NCI-H146 treated with DMSO at 0.1 percent for 48 hours (cell line): ENCODE measurements around the gene CACNB4.

Experiments
- DNase-seq: peaks from one replicate; lab custom pipeline; 2025; ENCODE audit not compliant: unreplicated experiment; lab: John Stamatoyannopoulos, UW

Gene CACNB4

DNA sequence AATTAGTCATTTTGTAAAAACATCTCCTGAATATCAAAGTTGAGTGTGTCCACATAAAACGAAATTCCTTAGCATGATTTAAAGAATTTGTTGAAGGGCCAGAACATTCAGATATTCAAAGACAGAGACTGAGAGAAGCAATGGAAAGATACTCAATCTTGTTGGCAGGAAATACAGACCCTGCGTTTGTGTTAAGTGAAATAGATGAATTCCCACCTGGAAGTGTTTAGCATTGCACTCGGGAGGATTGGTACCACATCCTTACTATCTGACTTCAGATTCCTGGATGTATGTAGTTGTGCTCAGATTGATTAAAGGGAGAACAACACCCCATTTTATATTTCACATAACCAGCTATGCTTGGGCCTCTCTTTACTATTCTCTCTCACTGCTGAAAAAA, 260.9 kb downstream of the CACNB4 start:
- DNase-seq = no peak

DNA sequence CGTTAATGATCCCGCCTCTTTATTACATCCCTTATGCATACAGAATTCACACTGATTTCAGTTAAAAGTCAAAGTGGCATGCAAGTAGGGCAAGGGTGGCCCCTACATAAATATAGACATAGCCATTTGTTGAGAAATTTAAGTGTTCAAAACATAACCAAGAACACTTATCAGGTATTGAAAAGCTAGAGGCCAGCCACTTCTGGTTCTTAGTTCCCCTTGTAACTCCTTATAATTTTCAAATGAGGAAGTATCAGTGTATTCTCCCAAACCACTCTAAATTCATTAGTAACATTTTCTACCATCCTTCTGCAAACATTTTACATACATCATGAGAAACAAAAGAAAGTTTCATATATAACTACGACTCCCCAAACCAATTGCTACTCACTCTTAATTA, 264.9 kb downstream of the CACNB4 start:
- no peak for DNase-seq

DNA sequence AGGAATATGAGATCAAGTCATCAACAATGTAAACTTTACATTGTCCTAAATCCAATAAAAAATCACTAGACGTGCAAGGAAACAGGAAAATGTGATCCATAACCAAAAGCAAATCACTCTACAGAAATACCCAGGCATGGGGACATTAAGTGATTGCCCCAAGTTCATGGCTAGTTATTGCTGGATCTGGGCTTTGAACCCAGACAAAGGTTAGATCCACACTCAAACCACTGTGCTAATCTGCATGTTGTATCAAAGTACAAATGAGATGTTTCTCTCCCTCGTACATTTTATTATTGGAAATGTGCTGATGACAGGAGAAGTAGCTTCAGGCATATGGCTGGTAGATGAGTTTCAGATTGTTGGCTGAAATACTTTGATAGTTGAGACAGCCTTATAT, 267.9 kb downstream of the CACNB4 start:
- DNase-seq = no peak

DNA sequence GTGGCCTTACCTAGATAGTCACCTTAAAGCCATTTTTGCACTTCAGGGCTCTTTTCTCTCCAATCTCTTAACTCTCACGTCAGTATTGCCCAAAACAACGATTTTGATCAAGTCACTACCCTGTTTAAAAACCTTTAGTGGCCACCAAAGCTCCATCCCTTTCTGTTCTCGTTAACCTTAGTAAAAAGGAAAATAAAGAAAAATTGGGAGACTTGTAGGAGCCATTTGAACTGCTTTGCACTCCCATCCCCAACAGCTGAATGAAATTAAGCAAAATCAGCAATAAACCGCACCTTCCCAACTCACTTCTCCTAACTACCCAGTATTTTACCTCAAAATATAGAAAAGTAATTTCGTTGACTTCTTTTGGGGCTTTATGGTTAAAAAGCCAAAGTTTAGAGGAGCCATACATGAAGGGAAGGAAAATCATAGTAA, 269.9 kb downstream of the CACNB4 start:
- DNase-seq = no peak

DNA sequence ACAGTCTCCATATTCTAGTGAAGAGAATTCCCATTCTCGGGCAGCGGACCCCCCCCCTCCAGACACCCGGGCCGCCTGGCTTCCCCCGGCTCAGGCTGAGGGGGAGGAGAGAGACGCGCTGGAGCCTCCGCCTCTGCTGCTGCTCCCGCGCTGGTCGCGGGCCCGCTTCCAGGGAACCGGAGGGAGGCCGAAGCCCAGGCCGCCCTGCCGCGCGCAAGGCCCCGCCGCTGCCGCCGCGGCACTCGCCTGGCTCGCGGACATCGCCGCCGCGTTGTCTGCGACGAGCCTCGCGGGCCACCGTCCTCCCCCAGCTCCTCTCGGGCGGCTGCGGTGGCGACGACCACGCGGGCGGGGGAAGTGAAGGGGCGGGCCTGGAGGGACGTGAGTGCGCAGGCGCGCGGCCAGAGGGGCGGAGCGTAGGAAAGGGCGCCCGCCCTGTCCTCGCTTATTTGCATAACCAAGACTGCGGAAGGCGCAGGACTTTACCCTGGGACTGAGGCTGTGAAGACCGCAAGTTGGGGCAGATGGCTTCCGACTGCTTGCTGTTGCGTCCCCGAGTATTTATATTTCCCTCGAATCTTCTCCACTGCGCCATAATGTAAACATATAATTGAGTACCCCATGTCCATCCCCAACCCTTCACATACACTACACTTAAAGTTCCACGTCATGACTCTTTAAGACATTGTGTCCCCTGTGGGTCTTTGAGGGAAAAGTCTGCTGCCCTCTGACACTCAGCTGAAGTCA, 270.5 kb downstream of the CACNB4 start, which contains the start of gene ARL5A:
TSS of gene ARL5A (minus strand) at position 279 of the 747 bp plus-strand sequence. CDS start at position 34, 245 bp downstream.
- DNase-seq = peak; percentile 68

DNA sequence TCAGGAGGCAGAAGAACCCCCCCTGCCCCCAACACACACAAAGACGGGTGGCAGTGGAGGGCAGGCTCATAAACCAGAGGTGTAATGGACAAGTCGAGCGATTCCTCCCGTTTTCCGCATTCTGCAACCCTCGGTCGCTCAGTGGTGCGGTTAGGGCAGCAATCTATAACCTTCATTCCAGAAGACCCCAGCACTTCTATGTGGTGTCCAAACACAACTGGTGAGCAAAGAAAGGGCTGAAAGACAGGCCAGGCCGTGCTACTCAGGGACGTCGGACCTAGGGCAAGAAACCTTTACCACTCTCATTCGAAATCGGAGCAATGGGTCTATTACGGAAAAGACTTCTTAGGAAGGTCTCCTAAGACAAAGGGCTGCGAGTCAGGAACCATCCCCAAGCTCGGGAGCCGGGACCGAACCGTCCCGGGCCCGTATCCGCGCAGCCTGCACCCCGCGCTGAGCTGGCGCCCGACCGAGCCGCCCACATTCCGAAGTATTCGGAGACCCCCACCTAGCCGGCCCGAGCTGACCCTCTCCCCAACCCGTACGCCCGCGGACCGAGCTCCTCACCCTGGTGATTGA, 271.2 kb downstream of the CACNB4 start:
- DNase-seq = no peak

DNA sequence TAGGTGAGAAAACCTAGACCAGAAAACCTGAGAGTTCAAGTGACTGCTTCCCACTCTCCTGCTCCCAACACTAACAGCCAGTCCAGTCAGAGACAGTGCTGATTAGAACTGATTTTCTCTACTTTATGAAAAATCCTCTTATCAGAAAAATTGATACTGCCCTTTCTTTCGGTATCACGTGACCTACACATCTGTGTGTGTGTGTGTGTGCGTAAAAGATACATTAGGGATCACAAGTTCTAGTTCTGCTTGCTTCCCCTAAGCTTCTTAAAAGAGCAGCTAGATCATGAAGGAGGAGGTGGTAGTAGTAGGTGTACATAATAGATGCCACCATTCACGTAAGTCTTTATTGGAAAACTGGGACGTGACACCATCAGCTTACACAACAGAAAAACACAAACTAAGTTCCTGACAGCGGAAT, 272.1 kb downstream of the CACNB4 start:
- DNase-seq = no peak

DNA sequence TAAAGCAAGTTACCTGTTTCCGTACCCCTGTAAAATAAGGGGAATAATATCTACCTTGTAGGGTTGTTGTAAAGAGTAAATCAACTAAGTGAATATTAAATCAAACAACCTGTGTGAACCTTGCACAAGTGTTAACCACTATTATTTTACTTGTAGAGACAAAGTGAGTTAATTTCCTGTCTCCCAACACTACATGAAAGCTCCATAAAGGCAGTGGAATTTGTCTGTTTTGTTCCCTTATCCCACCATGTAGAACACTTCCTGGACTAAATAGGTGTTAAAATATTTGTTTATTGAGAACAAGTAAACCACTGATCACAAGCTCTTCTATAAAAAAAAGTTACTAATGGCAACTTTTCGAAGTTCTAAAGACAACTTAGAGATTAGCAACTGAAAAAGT, 274.0 kb downstream of the CACNB4 start:
- DNase-seq = no peak

DNA sequence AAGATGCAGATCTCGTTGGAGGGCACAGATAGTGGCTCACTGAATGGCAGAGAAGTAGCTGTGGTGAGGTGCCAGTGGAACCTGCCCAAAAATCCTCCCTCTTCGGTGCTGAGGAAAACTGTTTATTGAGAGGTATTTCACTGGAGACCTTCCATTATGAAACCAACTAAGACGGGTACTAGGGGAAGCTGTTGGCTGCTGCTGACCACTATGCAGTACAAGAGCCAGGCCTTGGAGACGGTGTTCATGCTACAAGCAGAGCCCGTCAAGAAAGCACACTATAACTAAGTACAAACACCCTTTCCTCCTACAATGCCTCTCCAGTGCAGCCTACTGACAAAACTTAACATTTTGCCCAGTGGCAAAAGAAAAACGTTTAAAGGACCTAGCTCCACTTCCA, 275.2 kb downstream of the CACNB4 start:
- DNase-seq = no peak

DNA sequence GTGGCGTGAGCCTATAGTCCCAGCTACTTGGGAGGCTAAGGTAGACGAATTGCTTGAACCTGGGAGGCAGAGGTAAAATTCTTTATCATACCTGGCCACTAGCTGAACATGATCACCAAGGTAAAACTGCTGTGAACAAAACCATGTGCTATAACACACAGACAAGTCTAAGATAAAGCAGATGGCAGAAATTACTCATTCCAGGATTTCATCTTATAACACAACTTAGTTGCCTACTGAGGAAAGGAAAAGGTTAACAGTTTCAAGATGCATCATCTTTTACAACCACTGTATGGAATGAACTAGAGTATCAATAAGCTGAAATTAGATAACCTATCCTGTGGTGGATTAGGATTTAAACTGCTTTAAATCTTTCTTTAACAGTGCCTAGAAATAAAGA, 278.9 kb downstream of the CACNB4 start:
- no peak for DNase-seq

DNA sequence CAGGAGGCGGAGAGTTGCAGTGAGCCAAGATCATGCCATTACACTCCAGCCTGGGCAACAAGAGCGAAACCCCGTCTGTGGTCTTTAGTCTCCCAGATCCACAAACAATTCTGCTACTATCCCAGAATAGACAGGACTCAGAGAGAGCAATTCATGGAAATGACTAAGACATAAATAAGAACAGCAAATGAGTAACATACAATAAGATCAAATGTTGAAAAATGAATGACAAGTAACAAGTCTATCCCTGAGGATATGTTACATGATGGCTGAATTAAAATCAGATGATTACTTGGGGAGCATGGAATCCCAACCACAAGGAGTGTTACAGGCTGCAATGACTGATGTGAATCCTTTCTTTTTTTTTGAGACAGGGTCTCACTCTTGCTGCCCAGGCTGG, 280.9 kb downstream of the CACNB4 start:
- no peak for DNase-seq

DNA sequence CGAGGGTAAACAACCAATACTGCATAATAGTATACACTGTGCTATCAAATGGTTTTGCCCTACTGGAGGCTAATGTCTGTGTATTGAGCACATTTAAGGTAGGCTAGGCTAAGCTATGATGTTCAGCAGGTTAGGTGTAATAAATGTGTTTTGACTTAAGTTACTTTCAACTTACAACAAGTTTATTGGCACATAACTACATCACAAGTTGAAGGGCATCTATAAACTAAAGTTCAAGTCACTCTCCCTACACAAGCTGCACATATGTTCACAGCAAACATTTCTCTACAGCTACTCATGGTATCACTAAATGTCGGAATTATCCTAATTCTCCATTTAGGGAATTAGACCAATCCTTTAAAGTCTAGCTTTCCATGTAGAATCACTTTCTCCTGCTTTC, 282.0 kb downstream of the CACNB4 start:
- DNase-seq = no peak

DNA sequence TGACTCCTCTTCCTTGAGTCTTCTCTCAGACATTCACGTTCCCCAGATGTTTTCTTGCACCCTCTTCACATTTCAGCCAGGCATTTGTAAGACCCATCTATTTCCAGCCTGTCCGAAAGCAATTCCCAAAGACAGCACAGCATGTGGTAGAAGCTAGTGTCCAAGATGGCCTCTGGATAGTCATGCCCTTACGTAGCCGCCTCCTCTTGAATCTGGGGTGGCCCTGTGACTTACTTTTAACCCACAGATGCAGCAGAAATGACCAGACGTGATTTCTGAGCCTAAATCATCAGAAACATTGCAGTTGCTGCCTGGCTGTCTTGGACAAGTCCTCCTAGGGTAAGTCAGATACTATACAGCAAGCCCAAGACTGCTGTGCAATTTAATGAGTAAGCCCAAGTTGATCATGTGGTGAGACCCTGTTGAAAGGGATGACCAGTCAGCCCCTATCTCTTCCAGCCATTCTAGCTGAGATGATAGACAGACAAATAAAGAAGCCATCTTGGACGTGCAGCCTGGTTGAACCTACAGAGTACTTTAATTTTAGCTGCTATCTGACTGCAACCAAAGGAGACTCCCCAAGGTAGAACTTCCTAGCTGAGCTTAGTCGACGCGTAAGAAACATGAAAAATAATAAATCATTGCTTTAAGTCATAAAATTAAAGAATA, 282.9 kb downstream of the CACNB4 start:
- no peak for DNase-seq

DNA sequence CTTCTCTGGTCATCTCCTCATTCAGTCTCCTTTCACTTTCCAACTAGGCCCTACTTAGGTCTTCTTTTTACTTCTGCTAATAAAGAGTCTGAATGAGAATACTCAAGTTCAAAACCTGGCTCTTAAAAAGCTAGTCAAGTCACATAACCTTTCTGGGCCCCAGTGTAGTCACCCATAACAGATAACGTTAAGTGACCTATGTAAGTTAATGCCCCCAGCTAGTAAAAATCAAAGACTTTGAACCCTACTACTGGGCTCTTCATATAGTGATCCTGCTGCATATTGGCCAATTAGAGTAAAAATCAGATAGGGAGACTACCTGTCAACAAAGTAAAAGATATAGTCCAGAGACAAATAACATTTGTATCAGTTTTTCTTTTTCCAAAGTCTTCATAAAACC, 288.4 kb downstream of the CACNB4 start:
- DNase-seq = no peak

DNA sequence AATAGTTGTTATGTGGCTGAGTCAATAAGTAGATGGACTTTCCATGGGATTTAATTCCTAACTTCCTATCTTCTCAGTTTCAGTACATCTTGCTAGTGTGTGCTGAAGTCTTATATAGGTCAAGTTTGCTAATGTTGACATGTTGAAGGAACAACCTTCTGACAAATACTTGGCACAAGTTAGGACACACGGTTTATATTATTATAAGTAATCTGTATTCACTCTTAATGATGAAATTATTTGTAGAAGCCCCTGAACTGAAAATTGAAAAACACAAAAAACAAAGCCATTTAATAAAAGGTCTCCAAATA, 289.8 kb downstream of the CACNB4 start:
- no peak for DNase-seq

DNA sequence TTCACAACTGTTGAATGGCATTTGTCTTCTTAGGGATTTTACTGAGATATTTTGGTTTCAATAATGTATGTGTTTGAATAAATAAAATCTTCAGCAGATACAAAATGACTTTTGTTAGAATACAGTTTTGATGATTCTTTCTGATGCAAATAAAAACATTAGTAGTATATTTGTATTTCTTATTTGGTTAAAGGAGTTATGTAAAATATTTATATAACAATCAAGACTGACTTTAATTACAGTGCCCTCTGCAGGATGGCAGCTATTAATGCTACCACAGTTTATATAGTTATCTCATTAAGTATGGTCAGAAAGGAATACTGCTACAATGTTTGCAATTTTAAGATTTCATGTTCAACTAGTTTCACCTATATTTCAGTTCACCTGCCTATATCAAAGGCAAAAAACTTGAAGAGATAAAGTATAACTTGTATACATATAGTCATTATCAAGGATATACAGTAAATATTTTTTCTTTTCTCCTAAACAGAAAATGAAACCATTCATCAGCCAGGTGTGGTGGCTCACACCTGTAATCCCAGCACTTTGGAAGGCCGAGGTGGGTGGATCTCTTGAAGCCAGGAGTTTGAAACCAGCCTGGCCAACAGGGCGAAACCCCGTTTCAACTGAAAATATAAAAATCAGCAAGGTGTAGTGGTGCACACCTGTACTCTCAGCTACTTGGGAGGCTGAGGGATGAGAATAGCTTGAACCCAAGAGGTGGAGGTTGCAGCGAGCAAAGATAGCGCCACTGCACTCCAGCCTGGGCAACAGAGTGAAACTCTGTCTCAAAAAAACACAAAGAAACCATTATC, 290.4 kb downstream of the CACNB4 start:
- DNase-seq = no peak

DNA sequence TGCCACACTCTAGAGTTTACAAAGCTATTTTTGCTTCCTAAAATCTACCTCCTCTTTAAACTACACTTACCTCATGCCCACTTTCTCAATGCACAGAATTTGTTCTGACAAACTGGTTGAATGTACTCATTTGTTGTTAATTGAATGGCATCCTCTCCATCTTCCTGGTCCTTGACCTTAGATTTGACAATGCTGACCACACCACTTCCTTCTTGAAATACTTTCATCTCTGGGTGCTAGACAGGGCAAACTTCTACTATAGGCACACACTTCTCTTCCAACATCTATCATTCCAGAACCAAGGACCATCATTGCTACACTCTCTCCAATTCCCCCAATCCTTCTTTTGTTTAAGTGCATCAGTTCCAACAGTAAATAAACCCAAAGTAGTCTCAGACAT, 292.9 kb downstream of the CACNB4 start:
- DNase-seq = no peak

DNA sequence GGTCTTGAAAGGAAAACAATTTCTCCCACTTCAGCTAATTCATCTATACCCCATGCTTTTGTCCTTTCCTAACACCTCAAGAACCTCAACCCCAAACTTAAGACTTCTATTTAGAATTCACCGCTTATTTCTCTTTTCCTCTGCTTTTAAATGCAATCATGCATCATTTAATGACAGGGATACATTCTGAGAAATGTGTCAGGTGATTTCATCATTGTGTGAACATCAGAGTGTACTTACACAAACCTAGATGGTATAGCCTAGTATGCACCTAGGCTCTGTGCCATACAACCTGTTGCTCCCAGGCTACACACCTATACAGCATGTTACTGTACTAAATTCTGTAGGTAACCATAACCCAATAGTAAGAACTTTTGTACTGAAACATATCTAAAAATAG, 293.5 kb downstream of the CACNB4 start:
- no peak for DNase-seq

DNA sequence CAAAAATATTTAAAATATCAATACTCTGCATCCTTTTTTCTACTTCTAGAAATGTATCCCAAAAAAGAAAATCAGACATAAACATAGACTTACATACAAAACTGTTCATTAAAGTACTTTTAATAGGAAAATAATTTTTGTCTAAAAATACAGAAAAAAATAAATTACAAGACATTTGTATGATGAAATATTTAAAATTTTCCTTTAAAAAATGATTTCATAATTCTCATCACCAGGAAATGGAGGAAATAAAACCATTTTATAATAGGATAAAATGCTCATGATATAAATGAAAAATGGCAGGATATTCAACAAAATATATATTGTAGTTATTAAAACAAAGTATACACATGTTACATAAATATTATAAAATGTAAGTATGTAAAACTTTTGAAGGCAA, 295.0 kb downstream of the CACNB4 start:
- no peak for DNase-seq

DNA sequence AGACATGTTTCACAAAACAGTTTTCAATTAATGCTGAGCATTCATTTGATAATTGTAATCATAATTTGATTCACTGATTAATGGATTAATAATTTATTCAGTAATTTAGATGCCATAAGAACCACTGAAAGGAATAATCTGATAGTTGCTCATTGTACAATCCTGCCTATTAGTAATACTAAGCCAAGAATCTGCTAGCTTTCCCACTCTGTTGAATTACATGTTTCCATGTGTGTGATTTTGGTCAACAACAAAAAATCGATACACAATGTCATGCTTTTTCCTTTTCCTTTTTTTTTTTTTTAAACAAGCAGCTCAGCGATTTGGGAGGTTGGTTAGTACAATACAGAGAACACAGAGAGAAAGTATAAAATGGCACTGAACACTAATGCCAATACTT, 296.5 kb downstream of the CACNB4 start:
- DNase-seq = no peak

DNA sequence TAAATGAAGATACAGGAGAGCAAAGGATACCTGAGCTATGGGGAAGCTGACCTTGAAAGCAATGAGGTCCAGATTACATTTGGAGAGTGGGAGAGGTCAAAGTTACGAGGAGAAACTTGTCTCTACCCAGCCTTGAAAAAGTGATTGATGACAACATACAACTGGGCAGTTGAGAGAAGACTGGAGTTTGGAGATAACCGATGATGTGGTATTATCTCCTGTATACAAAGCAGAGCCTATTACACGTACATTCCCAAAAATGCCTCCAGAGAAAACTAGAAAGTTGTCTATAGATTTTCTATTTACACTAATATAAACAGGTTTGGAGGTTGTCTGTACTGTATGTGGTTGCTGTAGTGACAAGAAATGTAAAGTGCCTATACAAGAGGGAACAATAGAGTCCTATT, 299.0 kb downstream of the CACNB4 start:
- no peak for DNase-seq

DNA sequence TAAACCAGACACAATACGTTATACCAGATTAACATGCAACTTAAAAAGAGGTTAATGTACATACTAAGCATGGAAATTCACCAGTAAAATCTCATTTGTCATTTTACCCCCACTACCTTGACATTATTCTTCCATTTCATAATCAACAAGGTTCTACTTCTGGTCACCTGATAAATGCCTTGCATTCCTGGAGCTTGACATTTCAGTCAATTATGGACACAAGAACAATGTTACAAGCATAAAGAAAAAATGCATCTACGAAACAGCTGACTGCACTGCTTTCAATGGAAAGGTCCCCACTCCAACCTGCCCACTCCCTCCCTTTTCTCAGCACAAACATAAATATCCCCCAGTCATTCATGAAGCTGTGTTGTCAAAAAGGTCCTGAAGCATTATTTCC, 302.1 kb downstream of the CACNB4 start:
- no peak for DNase-seq
